ENCODE data around the gene IQGAP2. TPM values are rescaled to one million over a fixed set of nuclear protein-coding genes. Genes with fewer than 3 reads are reported as not detected.

IQGAP2 gene
- total RNA-seq, 6 experiments from 2014 or later: 96.4 to 152 (median 123) TPM

GRCh38 chr5:76441890-76442673, 39.0 kb downstream of the IQGAP2 start:
- WGBS (ENCODE audit: insufficient coverage, low coverage, low lambda C conversion rate, missing lambda C conversion rate): 75% methylated on average over 6 of the region's 6 CpGs
- Histone ChIP-seq H3K4me3 (no peak overlapping the region), H3K27ac (no peak overlapping the region), H3K27me3 (no peaks in the 10 kb centered on the region), H3K4me1 (peaks cover 0 to 32% (median 11%) of the 10 kb centered on the region in 4 donors), H3K9me3 (no peaks in the 10 kb centered on the region), H3K36me3 (no peaks in the 10 kb centered on the region)
- TF ChIP-seq CTCF (IDR thresholded peaks at IDR 0.05) (no peak), POLR2A (IDR thresholded peaks at IDR 0.05) (no peak)
- intact Hi-C loops (cut with DNase I): no loop called here
- no peak for ATAC-seq
- no peak for DNase-seq

- Histone ChIP-seq H3K9me3 (no peaks in the 10 kb centered on the region), H3K36me3 (peaks cover 0 to 5% (median 0%) of the 10 kb centered on the region in 4 donors), H3K4me3 (no peak overlapping the region), H3K4me1 (peaks cover 0 to 25% (median 10%) of the 10 kb centered on the region in 4 donors), H3K27ac (no peak overlapping the region), H3K27me3 (no peaks in the 10 kb centered on the region)
- DNase-seq: peak in 1 of 3 donors; percentile 58
- intact Hi-C loops (cut with DNase I): no loop called here
- TF ChIP-seq CTCF (IDR thresholded peaks at IDR 0.05) (no peak), POLR2A (IDR thresholded peaks at IDR 0.05) (no peak)
- WGBS (ENCODE audit: insufficient coverage, low coverage, low lambda C conversion rate, missing lambda C conversion rate): 41% methylated on average over 4 of the region's 4 CpGs
- ATAC-seq: peak; percentile 66 to 82 (median 69)
These were observed 40.1 kb downstream of the IQGAP2 start for GRCh38 chr5:76443066-76443800.

GRCh38 chr5:76445063-76445462, 42.0 kb downstream of the IQGAP2 start:
- DNase-seq (no peak), ATAC-seq (peak in 1 of 4 donors; percentile 15)
- WGBS (ENCODE audit: insufficient coverage, low coverage, low lambda C conversion rate, missing lambda C conversion rate): 75% methylated on average over 4 of the region's 4 CpGs
- Histone ChIP-seq H3K9me3 (no peaks in the 10 kb centered on the region), H3K4me1 (peaks cover 0 to 17% (median 4%) of the 10 kb centered on the region in 4 donors), H3K4me3 (no peak overlapping the region), H3K27ac (no peak overlapping the region), H3K27me3 (no peaks in the 10 kb centered on the region), H3K36me3 (peaks cover 0 to 9% (median 3%) of the 10 kb centered on the region in 4 donors)
- intact Hi-C loops (cut with DNase I): no loop called here
- TF ChIP-seq POLR2A (IDR thresholded peaks at IDR 0.05): no peak
- no peak for TF ChIP-seq CTCF (IDR thresholded peaks at IDR 0.05)

GRCh38 chr5:76445830-76446229, 42.7 kb downstream of the IQGAP2 start:
- Histone ChIP-seq H3K4me3 (no peak overlapping the region), H3K36me3 (peaks cover 0 to 9% (median 3%) of the 10 kb centered on the region in 4 donors), H3K4me1 (peaks cover 0 to 17% (median 4%) of the 10 kb centered on the region in 4 donors), H3K9me3 (no peaks in the 10 kb centered on the region), H3K27ac (no peak overlapping the region), H3K27me3 (no peaks in the 10 kb centered on the region)
- intact Hi-C loops (cut with DNase I): no loop called here
- 81% methylated on average over 5 of the region's 5 CpGs for WGBS (ENCODE audit: insufficient coverage, low coverage, low lambda C conversion rate, missing lambda C conversion rate)
- TF ChIP-seq POLR2A (IDR thresholded peaks at IDR 0.05): no peak
- no peak for TF ChIP-seq CTCF (IDR thresholded peaks at IDR 0.05)
- ATAC-seq (no peak), DNase-seq (no peak)

All from right lobe of liver (tissue), 6 donors.